ENCODE results near the gene DNTTIP2.

Gene DNTTIP2

DNA sequence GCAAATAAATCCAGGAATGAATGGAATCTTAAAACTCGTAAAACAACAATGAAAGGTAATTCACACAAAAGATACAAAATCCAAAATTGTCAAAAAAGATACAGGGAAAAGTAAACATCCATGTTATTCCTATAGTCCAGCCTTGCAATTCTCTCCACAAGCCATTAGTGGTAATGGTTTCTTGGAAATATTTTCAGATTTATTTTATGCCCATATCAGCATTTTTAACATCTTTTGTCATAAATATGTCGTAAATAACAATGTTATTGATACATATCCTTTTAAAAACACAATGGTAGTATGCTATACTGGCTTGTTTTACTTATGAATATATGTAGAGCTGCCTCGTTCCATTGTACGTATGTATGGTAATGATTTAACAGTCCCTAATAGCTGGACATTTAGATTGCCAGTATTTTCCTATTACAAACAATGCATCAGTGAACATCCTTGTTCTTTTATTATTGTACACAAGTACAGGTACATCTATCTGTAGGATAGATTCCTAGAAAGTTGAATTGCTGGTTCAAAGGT is 30.6 kb downstream of the DNTTIP2 start:
- no peaks in the 10 kb centered on the region for H3K79me2 ChIP-seq (ENCODE audit: control insufficient read depth, insufficient read depth, low read length)
- H3K4me1 ChIP-seq (ENCODE audit: control insufficient read depth, low read depth, low read length): peaks cover 7% of the 10 kb centered on the region
- H3K79me1 ChIP-seq (ENCODE audit: low read length): no peaks in the 10 kb centered on the region
- no peaks in the 10 kb centered on the region for H3K27me3 ChIP-seq (ENCODE audit: insufficient read depth, low read length, poor library complexity)
- H3K18ac ChIP-seq (ENCODE audit: low read length): no peak overlapping the region
- H3K4me3 ChIP-seq (ENCODE audit: low read length): no peak overlapping the region
- H3K36me3 ChIP-seq (ENCODE audit: control insufficient read depth, insufficient read depth, low read length): no peaks in the 10 kb centered on the region
- no peak overlapping the region for H3K56ac ChIP-seq (ENCODE audit: low read length)
- WGBS (ENCODE audit: extremely low coverage, insufficient coverage, low lambda C conversion rate): no CpG with 5 or more reads among the region's 4 CpGs
- H4K8ac ChIP-seq (ENCODE audit: low read depth, low read length): no peak overlapping the region
- no peak overlapping the region for H3K9ac ChIP-seq (ENCODE audit: low read length)
- no peak overlapping the region for H3K23ac ChIP-seq (ENCODE audit: low read length)
- no peak for DNase-seq
- H3K27ac ChIP-seq (ENCODE audit: low read depth, low read length): no peak overlapping the region
- no peak overlapping the region for H2AK5ac ChIP-seq (ENCODE audit: low read length)
- no peak overlapping the region for H3K4me2 ChIP-seq (ENCODE audit: low read length)
- no peak overlapping the region for H2BK120ac ChIP-seq (ENCODE audit: low read depth, low read length)
- no peak overlapping the region for H2BK5ac ChIP-seq (ENCODE audit: low read length)
- no peak overlapping the region for H2BK15ac ChIP-seq (replicated peaks; ENCODE audit: low read depth)
- H3K4ac ChIP-seq (ENCODE audit: low read depth, low read length): no peak overlapping the region
- no peak overlapping the region for H4K5ac ChIP-seq (ENCODE audit: low read length)

DNA sequence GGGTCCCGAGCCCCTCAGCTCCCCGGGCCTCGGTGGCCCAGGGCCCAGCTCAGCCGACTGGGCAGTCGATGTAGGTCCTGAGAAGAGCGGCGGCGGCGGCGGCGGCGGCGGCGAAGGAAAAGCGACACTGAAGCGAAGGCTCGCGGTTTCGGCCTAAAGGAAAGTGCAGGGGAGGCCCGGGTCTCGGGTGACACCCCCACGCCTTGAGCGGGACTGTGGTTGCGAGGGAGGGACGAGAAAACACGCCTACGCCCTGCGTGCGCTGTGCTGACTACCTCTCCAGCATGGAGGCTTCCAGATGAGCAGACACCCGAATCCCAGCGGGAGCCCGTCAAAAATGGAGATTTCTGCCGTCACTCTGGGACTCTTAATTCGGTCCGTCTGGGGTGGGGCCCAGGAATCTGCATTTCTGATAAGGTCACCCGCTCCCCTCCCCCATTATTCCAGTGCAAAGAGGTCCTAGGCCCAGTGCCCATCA is 31.2 kb downstream of the DNTTIP2 start:
- H3K4ac ChIP-seq (ENCODE audit: low read depth, low read length): peak overlapping the region; percentile 70
- peak; percentile 90 for DNase-seq
- peaks cover 7% of the 10 kb centered on the region for H3K4me1 ChIP-seq (ENCODE audit: control insufficient read depth, low read depth, low read length)
- H3K36me3 ChIP-seq (ENCODE audit: control insufficient read depth, insufficient read depth, low read length): no peaks in the 10 kb centered on the region
- H4K8ac ChIP-seq (ENCODE audit: low read depth, low read length): no peak overlapping the region
- H3K79me1 ChIP-seq (ENCODE audit: low read length): no peaks in the 10 kb centered on the region
- no peak overlapping the region for H2BK120ac ChIP-seq (ENCODE audit: low read depth, low read length)
- peak overlapping the region; percentile 40 for H3K27ac ChIP-seq (ENCODE audit: low read depth, low read length)
- no peaks in the 10 kb centered on the region for H3K79me2 ChIP-seq (ENCODE audit: control insufficient read depth, insufficient read depth, low read length)
- no peak overlapping the region for H4K5ac ChIP-seq (ENCODE audit: low read length)
- H3K4me3 ChIP-seq (ENCODE audit: low read length): peak overlapping the region; percentile 57
- WGBS (ENCODE audit: extremely low coverage, insufficient coverage, low lambda C conversion rate): no CpG with 5 or more reads among the region's 36 CpGs
- peak overlapping the region; percentile 70 for H3K18ac ChIP-seq (ENCODE audit: low read length)
- H3K4me2 ChIP-seq (ENCODE audit: low read length): peak overlapping the region; percentile 80
- H2BK15ac ChIP-seq (replicated peaks; ENCODE audit: low read depth): no peak overlapping the region
- H2AK5ac ChIP-seq (ENCODE audit: low read length): no peak overlapping the region
- H3K56ac ChIP-seq (ENCODE audit: low read length): peak overlapping the region; percentile 92
- H3K9ac ChIP-seq (ENCODE audit: low read length): peak overlapping the region; percentile 80
- no peak overlapping the region for H3K23ac ChIP-seq (ENCODE audit: low read length)
- H2BK5ac ChIP-seq (ENCODE audit: low read length): peak overlapping the region; percentile 14
- H3K27me3 ChIP-seq (ENCODE audit: insufficient read depth, low read length, poor library complexity): no peaks in the 10 kb centered on the region

DNA sequence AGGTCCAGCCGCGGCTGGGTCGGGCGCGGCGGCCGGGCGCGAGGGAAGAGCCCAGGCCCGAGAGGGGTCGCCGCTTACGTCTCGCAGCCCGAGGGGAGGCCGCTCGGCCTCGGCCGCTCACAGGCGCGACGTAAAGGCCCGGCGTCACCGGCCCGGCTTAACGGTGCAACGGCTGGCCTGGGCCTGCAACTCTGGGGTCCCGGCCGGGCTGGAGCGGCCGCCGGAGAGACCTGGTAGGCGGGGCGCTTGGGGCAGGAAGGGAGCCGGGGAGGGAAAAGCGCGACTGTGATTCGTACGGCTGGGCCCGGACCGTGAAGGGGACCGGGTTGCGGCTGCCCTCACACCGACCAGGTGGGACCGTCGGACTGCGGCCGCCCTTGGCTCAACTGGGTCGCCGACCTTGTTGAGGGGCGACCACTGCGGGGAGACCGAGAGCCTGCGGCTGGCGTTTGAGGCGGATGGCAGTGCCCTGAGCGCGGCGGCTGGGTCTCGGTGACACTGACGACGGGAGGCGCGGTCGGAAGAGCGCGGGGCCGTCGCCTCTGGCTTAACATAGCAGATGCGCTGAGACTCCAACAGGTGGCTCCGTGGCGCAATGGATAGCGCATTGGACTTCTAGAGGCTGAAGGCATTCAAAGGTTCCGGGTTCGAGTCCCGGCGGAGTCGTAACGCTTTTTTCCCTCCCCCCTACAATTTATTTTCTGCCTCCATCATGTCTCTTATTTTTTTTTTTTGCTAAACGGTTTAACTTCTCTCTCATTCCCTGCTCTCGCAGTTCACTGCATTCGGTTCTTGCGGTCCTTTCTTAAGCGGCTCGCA is 31.8 kb downstream of the DNTTIP2 start:
- no peak overlapping the region for H4K5ac ChIP-seq (ENCODE audit: low read length)
- no peak overlapping the region for H4K8ac ChIP-seq (ENCODE audit: low read depth, low read length)
- H3K4me2 ChIP-seq (ENCODE audit: low read length): peak overlapping the region; percentile 80
- no CpG with 5 or more reads among the region's 86 CpGs for WGBS (ENCODE audit: extremely low coverage, insufficient coverage, low lambda C conversion rate)
- H3K27me3 ChIP-seq (ENCODE audit: insufficient read depth, low read length, poor library complexity): no peaks in the 10 kb centered on the region
- peaks cover 7% of the 10 kb centered on the region for H3K4me1 ChIP-seq (ENCODE audit: control insufficient read depth, low read depth, low read length)
- H3K18ac ChIP-seq (ENCODE audit: low read length): peak overlapping the region; percentile 98
- peak overlapping the region; percentile 96 for H3K9ac ChIP-seq (ENCODE audit: low read length)
- no peak overlapping the region for H2AK5ac ChIP-seq (ENCODE audit: low read length)
- DNase-seq: peak; percentile 95
- H3K56ac ChIP-seq (ENCODE audit: low read length): peak overlapping the region; percentile 97
- peak overlapping the region; percentile 98 for H3K27ac ChIP-seq (ENCODE audit: low read depth, low read length)
- no peak overlapping the region for H3K23ac ChIP-seq (ENCODE audit: low read length)
- no peaks in the 10 kb centered on the region for H3K36me3 ChIP-seq (ENCODE audit: control insufficient read depth, insufficient read depth, low read length)
- no peak overlapping the region for H2BK120ac ChIP-seq (ENCODE audit: low read depth, low read length)
- H3K4ac ChIP-seq (ENCODE audit: low read depth, low read length): peak overlapping the region; percentile 74
- peak overlapping the region; percentile 69 for H3K4me3 ChIP-seq (ENCODE audit: low read length)
- H3K79me2 ChIP-seq (ENCODE audit: control insufficient read depth, insufficient read depth, low read length): no peaks in the 10 kb centered on the region
- no peaks in the 10 kb centered on the region for H3K79me1 ChIP-seq (ENCODE audit: low read length)
- no peak overlapping the region for H2BK15ac ChIP-seq (replicated peaks; ENCODE audit: low read depth)
- peak overlapping the region; percentile 91 for H2BK5ac ChIP-seq (ENCODE audit: low read length)

DNA sequence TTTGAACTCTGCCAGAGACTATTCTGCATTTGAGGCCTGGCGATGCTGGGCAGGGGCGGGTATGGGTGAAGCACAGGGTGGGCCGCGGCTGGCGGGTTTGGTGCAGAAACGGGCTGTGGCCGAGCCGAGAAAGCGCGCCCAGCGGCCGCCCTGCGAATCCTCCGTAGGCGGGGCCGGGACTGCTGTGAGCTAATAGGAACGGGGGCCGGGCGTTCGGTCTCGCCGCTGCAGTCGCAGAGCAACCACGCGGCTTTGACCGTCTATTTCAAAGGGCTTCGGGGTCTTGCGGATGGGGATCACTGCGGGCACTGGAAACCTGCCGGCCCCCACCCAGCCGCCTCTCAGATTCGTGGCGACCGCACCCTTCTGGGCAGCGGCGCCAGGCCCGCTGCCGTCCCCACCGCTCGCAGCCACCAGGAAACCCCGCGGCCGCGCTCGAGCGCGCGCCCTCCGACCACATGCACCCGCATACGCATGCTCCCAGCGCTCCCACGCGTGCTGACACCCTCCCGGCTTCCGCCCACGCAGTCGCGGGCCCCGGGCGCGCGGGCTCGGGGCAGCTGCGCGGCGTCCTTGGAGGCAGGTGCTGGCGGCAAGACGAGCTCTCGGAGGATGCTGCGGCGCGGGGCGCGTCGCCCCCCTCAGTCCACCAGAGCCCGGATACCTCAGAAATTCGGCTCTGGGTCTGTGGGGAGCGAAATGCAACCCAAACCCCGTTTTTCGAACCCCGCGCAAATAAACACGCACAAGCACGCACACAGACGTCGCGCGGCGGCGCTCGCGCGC is 32.6 kb downstream of the DNTTIP2 start:
- peak overlapping the region; percentile 98 for H3K27ac ChIP-seq (ENCODE audit: low read depth, low read length)
- peak overlapping the region; percentile 94 for H2BK120ac ChIP-seq (ENCODE audit: low read depth, low read length)

DNA sequence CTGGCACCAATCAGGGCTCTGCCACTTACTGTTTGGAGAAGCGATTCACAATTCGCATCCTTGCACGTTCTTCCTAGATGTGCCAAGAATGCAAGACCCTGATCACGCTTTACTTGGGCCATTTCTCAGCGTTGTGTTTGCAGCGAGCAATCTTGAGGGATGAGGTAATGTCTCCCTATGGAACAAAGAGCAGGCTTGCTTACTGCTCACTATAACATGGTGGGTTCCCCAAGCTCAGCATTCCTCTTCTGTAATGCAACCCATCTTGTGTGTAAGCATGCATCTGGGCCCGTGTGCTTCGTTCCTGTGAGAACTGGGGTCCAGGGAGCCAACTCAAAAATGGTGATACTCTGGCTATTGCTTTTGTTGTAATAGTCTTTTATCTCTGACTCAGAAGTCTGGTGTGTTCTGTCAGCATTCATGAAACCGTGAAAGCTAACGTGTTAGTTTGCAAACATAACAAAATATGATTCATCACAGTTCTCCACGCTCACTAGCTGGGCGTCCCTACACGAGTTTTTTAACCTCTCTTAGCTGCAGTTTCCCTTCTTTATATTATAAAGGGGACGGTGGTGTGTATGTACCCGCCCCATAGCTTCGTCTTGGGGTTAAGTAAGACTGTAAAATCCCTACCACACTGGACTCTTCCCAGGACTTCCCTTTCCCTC is 33.3 kb downstream of the DNTTIP2 start:
- Histone ChIP-seq H3K4me2 (ENCODE audit: low read length) (peak overlapping the region; percentile 45), H4K5ac (ENCODE audit: low read length) (peak overlapping the region; percentile 52), H3K27ac (ENCODE audit: low read depth, low read length) (peak overlapping the region; percentile 58), H2BK120ac (ENCODE audit: low read depth, low read length) (peak overlapping the region; percentile 45), H3K36me3 (ENCODE audit: control insufficient read depth, insufficient read depth, low read length) (no peaks in the 10 kb centered on the region), H3K27me3 (ENCODE audit: insufficient read depth, low read length, poor library complexity) (no peaks in the 10 kb centered on the region), H4K8ac (ENCODE audit: low read depth, low read length) (no peak overlapping the region), H3K79me1 (ENCODE audit: low read length) (no peaks in the 10 kb centered on the region), H2BK5ac (ENCODE audit: low read length) (peak overlapping the region; percentile 14), H3K4ac (ENCODE audit: low read depth, low read length) (peak overlapping the region; percentile 88), H2BK15ac (replicated peaks; ENCODE audit: low read depth) (no peak overlapping the region), H3K4me1 (ENCODE audit: control insufficient read depth, low read depth, low read length) (peaks cover 7% of the 10 kb centered on the region), H3K4me3 (ENCODE audit: low read length) (no peak overlapping the region), H3K9ac (ENCODE audit: low read length) (peak overlapping the region; percentile 69), H3K23ac (ENCODE audit: low read length) (no peak overlapping the region), H3K18ac (ENCODE audit: low read length) (peak overlapping the region; percentile 71), H2AK5ac (ENCODE audit: low read length) (peak overlapping the region; percentile 84), H3K56ac (ENCODE audit: low read length) (peak overlapping the region; percentile 97), H3K79me2 (ENCODE audit: control insufficient read depth, insufficient read depth, low read length) (no peaks in the 10 kb centered on the region)
- WGBS (ENCODE audit: extremely low coverage, insufficient coverage, low lambda C conversion rate): no CpG with 5 or more reads among the region's 16 CpGs
- peak; percentile 96 for DNase-seq

More for the DNA sequence above, 32.6 kb downstream of the DNTTIP2 start:
- peak overlapping the region; percentile 88 for H3K4ac ChIP-seq (ENCODE audit: low read depth, low read length)
- peak overlapping the region; percentile 72 for H2BK5ac ChIP-seq (ENCODE audit: low read length)
- peaks cover 7% of the 10 kb centered on the region for H3K4me1 ChIP-seq (ENCODE audit: control insufficient read depth, low read depth, low read length)
- H3K36me3 ChIP-seq (ENCODE audit: control insufficient read depth, insufficient read depth, low read length): no peaks in the 10 kb centered on the region
- H3K23ac ChIP-seq (ENCODE audit: low read length): peak overlapping the region; percentile 69
- H4K5ac ChIP-seq (ENCODE audit: low read length): peak overlapping the region; percentile 52
- H3K4me2 ChIP-seq (ENCODE audit: low read length): peak overlapping the region; percentile 87
- peak overlapping the region; percentile 69 for H3K4me3 ChIP-seq (ENCODE audit: low read length)
- no peaks in the 10 kb centered on the region for H3K79me1 ChIP-seq (ENCODE audit: low read length)
- no peaks in the 10 kb centered on the region for H3K79me2 ChIP-seq (ENCODE audit: control insufficient read depth, insufficient read depth, low read length)
- H3K27me3 ChIP-seq (ENCODE audit: insufficient read depth, low read length, poor library complexity): no peaks in the 10 kb centered on the region
- DNase-seq: peak; percentile 91
- H3K18ac ChIP-seq (ENCODE audit: low read length): peak overlapping the region; percentile 98
- no peak overlapping the region for H2BK15ac ChIP-seq (replicated peaks; ENCODE audit: low read depth)
- no peak overlapping the region for H2AK5ac ChIP-seq (ENCODE audit: low read length)
- WGBS (ENCODE audit: extremely low coverage, insufficient coverage, low lambda C conversion rate): no CpG with 5 or more reads among the region's 94 CpGs
- H3K9ac ChIP-seq (ENCODE audit: low read length): peak overlapping the region; percentile 96
- H4K8ac ChIP-seq (ENCODE audit: low read depth, low read length): peak overlapping the region; percentile 93
- H3K56ac ChIP-seq (ENCODE audit: low read length): peak overlapping the region; percentile 97

Measured in mesendoderm (in vitro differentiated cells).